Naive thymus-derived CD4-positive, alpha-beta T cell (primary cell): ENCODE results near the gene CEACAM19. TPM values are rescaled to one million over a fixed set of nuclear protein-coding genes. Genes with fewer than 3 reads are reported as not detected.

Experiments used
- ATAC-seq: fragments of 150-1000 bp; cut with Tn5 transposase; 2 replicates; pipeline ENCODE4 v1.10.0; 2021; ENCODE audit warnings: mild to moderate bottlenecking, moderate library complexity
- CTCF ChIA-PET: fragments of 350-600 bp; sonication (Branson Sonifier 250); formaldehyde crosslinking; loops from one replicate; lab custom pipeline; 2021; ENCODE audit warnings: antibody characterized with exemption; lab: Charles Lee
- POLR2A ChIA-PET: fragments of 350-600 bp; sonication (Branson Sonifier 250); formaldehyde crosslinking; loops from one replicate; lab custom pipeline; 2021; ENCODE audit warnings: antibody characterized with exemption, inconsistent platforms; lab: Charles Lee
- DNase-seq, 9 donors: peaks; one replicate each; pipeline versions ENCODE4 v3.0.0 to v3.0.0-alpha.2; 2020 to 2022; ENCODE audit warnings: mixed read lengths in 1 of 9
- H3K27ac ChIP-seq: one replicate; pipeline ENCODE4 v1.7.0; 2013; ENCODE audit warnings: mild to moderate bottlenecking, low read depth, low read length, moderate library complexity
- H3K27me3 ChIP-seq, 2 donors: one replicate each; pipeline ENCODE4 v1.7.0; 2013; ENCODE audit warnings: low read length in 2 of 2, mild to moderate bottlenecking in 2 of 2, moderate library complexity in 2 of 2; ENCODE audit not compliant: control insufficient read depth in 2 of 2, insufficient read depth in 2 of 2
- H3K36me3 ChIP-seq, 3 experiments: 1 replicate in 2 of 3; 2 replicates in 1 of 3; pipeline ENCODE4 v1.7.0; 2013; ENCODE audit warnings: low read length in 3 of 3, mild to moderate bottlenecking in 3 of 3, moderate library complexity in 1 of 3; ENCODE audit not compliant: insufficient read depth in 3 of 3, control insufficient read depth in 2 of 3
- H3K4me1 ChIP-seq, 2 donors: one replicate each; pipeline ENCODE4 v1.7.0; 2013; ENCODE audit warnings: low read length in 2 of 2, mild to moderate bottlenecking in 2 of 2, moderate library complexity in 1 of 2; ENCODE audit not compliant: control insufficient read depth in 2 of 2, insufficient read depth in 2 of 2
- H3K4me3 ChIP-seq: 2 replicates; pipeline ENCODE4 v1.7.0; 2013; ENCODE audit warnings: mild to moderate bottlenecking, low read length
- H3K9me3 ChIP-seq, 3 experiments: 1 replicate in 2 of 3; 2 replicates in 1 of 3; pipeline ENCODE4 v1.7.0; 2013; ENCODE audit warnings: low read length in 3 of 3; ENCODE audit not compliant: control insufficient read depth in 2 of 3
- H3K27ac Mint-ChIP-seq, 9 donors: one replicate each; pipeline ENCODE4 v1.8.0; 2020 to 2022; ENCODE audit warnings: mixed read lengths in 9 of 9, mild to moderate bottlenecking in 8 of 9, moderate library complexity in 5 of 9, inconsistent platforms in 2 of 9
- H3K27me3 Mint-ChIP-seq, 5 donors: one replicate each; pipeline ENCODE4 v1.8.0; 2021 to 2022; ENCODE audit warnings: mixed read lengths in 5 of 5, mild to moderate bottlenecking in 1 of 5
- H3K36me3 Mint-ChIP-seq, 5 donors: one replicate each; pipeline ENCODE4 v1.8.0; 2020 to 2022; ENCODE audit warnings: mixed read lengths in 5 of 5, mild to moderate bottlenecking in 3 of 5, inconsistent platforms in 1 of 5
- H3K4me1 Mint-ChIP-seq, 7 donors: one replicate each; pipeline ENCODE4 v1.8.0; 2020 to 2022; ENCODE audit warnings: mixed read lengths in 7 of 7, mild to moderate bottlenecking in 3 of 7, inconsistent platforms in 1 of 7
- H3K4me3 Mint-ChIP-seq, 10 donors: one replicate each; pipeline ENCODE4 v1.8.0; 2020 to 2022; ENCODE audit warnings: mild to moderate bottlenecking in 10 of 10, mixed read lengths in 10 of 10, moderate library complexity in 6 of 10, inconsistent platforms in 2 of 10
- H3K9me3 Mint-ChIP-seq, 11 donors: one replicate each; pipeline ENCODE4 v1.8.0; 2020 to 2022; ENCODE audit warnings: mixed read lengths in 11 of 11, mild to moderate bottlenecking in 4 of 11, inconsistent platforms in 1 of 11, moderate library complexity in 1 of 11
- intact Hi-C, 2 donors: fragments of 100-400 bp; cut with micrococcal nuclease; formaldehyde crosslinking; loops; one replicate each; pipeline ENCODE4 v1.15.1; 2023
- polyA plus RNA-seq, 2 donors: library from polyadenylated mRNA; unstranded; fragments of 300-500 nt; fragmentation: Illumina TruSeq; gene quantifications; one replicate each; pipeline ENCODE4 v1.2.3, GENCODE V29; 2021
- total RNA-seq, 6 experiments: library from RNA in 5 of 6; stranded (reverse) in 5 of 6; gene quantifications; 1 replicate in 5 of 6; 2 replicates in 1 of 6; pipeline ENCODE4 v1.2.3 and lab custom pipeline; 2021 to 2026

CEACAM19 gene
- total and polyA plus RNA-seq, 7 experiments from 2014 or later: 0.63 to 3.4 (median 2.1) TPM; not detected in 2

- Histone ChIP-seq H3K4me3 (no peak overlapping the region), H3K36me3 (no peaks in the 10 kb centered on the region), H3K9me3 (no peaks in the 10 kb centered on the region), H3K27me3 (no peaks in the 10 kb centered on the region), H3K27ac (no peak overlapping the region), H3K4me1 (peaks cover 0 to 10% of the 10 kb centered on the region in 2 donors)
- DNase-seq: no peak
- intact Hi-C loops: no loop called here
- Mint-ChIP-seq H3K27me3 (peaks cover 0 to 4% (median 0%) of the 10 kb centered on the region in 5 donors), H3K4me1 (peaks cover 8 to 58% (median 24%) of the 10 kb centered on the region in 7 donors), H3K36me3 (no peaks in the 10 kb centered on the region), H3K27ac (peak overlapping the region in 2 of 9 donors; percentile 12 to 17), H3K4me3 (no peak overlapping the region), H3K9me3 (no peaks in the 10 kb centered on the region)
- ATAC-seq: no peak
- CTCF ChIA-PET: interaction anchor here (0.6 to 13.1 kb wide), 5 partner anchors 12 to 72 kb away, joined by 3 to 295 read pairs (median 5); no protein-coding TSS in a partner anchor
- POLR2A ChIA-PET: no interaction called here
These were observed 55.2 kb downstream of the CEACAM19 start for GRCh38 chr19:44726465-44726864.

GRCh38 chr19:44728178-44728577, 56.9 kb downstream of the CEACAM19 start:
- POLR2A ChIA-PET: interaction anchor here (1.1 kb wide), 1 partner anchor 39 kb away, joined by 4 read pairs; no protein-coding TSS in a partner anchor
- ATAC-seq: no peak
- H3K36me3 ChIP-seq: no peaks in the 10 kb centered on the region

GRCh38 chr19:44729516-44730033, 58.3 kb downstream of the CEACAM19 start:
- H3K27ac ChIP-seq: no peak overlapping the region
- H3K27ac Mint-ChIP-seq: peak overlapping the region in 2 of 9 donors; percentile 15 to 46
- DNase-seq: no peak
- ChIA-PET CTCF (interaction anchor here (1.2 to 13.1 kb wide), 2 partner anchors 42 to 55 kb away, joined by 5 to 295 read pairs; no protein-coding TSS in a partner anchor), POLR2A (no interaction called here)
- no peaks in the 10 kb centered on the region for H3K4me1 ChIP-seq
- H3K36me3 ChIP-seq: no peaks in the 10 kb centered on the region
- no peak overlapping the region for H3K4me3 Mint-ChIP-seq
- peaks cover 0 to 5% (median 0%) of the 10 kb centered on the region in 5 donors for H3K27me3 Mint-ChIP-seq
- intact Hi-C loops: no loop called here
- no peak overlapping the region for H3K4me3 ChIP-seq
- no peaks in the 10 kb centered on the region for H3K27me3 ChIP-seq
- H3K36me3 Mint-ChIP-seq: no peaks in the 10 kb centered on the region
- H3K9me3 ChIP-seq: no peaks in the 10 kb centered on the region
- no peaks in the 10 kb centered on the region for H3K9me3 Mint-ChIP-seq
- H3K4me1 Mint-ChIP-seq: peaks cover under 1 to 29% (median 12%) of the 10 kb centered on the region in 7 donors
- ATAC-seq: no peak

More at GRCh38 chr19:44728178-44728577, 56.9 kb downstream of the CEACAM19 start:
- CTCF ChIA-PET: interaction anchor here (13.1 kb wide), 1 partner anchor 43 kb away, joined by 295 read pairs; no protein-coding TSS in a partner anchor
- intact Hi-C loops: no loop called here
- Histone ChIP-seq H3K4me1 (peaks cover 0 to 10% of the 10 kb centered on the region in 2 donors), H3K27ac (no peak overlapping the region), H3K27me3 (no peaks in the 10 kb centered on the region), H3K4me3 (no peak overlapping the region), H3K9me3 (no peaks in the 10 kb centered on the region)
- Mint-ChIP-seq H3K9me3 (no peaks in the 10 kb centered on the region), H3K4me3 (peak overlapping the region in 2 of 10 donors; percentile 8 to 51), H3K27ac (peak overlapping the region in 5 of 9 donors; percentile 16 to 82 (median 50)), H3K4me1 (peaks cover 8 to 42% (median 24%) of the 10 kb centered on the region in 7 donors), H3K36me3 (no peaks in the 10 kb centered on the region), H3K27me3 (peaks cover 0 to 4% (median 0%) of the 10 kb centered on the region in 5 donors)
- no peak for DNase-seq

GRCh38 chr19:44731081-44731480, 59.8 kb downstream of the CEACAM19 start:
- ChIA-PET CTCF (interaction anchor here (1.3 to 1.8 kb wide), 2 partner anchors 13 to 39 kb away, joined by 3 to 7 read pairs; no protein-coding TSS in a partner anchor), POLR2A (interaction anchor here (0.7 kb wide), 1 partner anchor 32 kb away, joined by 4 read pairs; no protein-coding TSS in a partner anchor)
- Histone ChIP-seq H3K4me1 (no peaks in the 10 kb centered on the region), H3K36me3 (no peaks in the 10 kb centered on the region), H3K27me3 (no peaks in the 10 kb centered on the region), H3K27ac (no peak overlapping the region), H3K9me3 (no peaks in the 10 kb centered on the region), H3K4me3 (no peak overlapping the region)
- peaks cover 0 to 22% (median 7%) of the 10 kb centered on the region in 7 donors for H3K4me1 Mint-ChIP-seq
- no peak overlapping the region for H3K27ac Mint-ChIP-seq
- H3K36me3 Mint-ChIP-seq: no peaks in the 10 kb centered on the region
- intact Hi-C loops: no loop called here
- no peaks in the 10 kb centered on the region for H3K9me3 Mint-ChIP-seq
- H3K4me3 Mint-ChIP-seq: no peak overlapping the region
- no peak for DNase-seq
- no peak for ATAC-seq
- peaks cover 0 to 10% (median 0%) of the 10 kb centered on the region in 5 donors for H3K27me3 Mint-ChIP-seq

- CTCF ChIA-PET: interaction anchor here (0.7 to 1.8 kb wide), 2 partner anchors 16 to 39 kb away, joined by 4 to 7 read pairs; no protein-coding TSS in a partner anchor
- peaks cover 0 to 18% (median 7%) of the 10 kb centered on the region in 7 donors for H3K4me1 Mint-ChIP-seq
- Histone ChIP-seq H3K27ac (no peak overlapping the region), H3K4me3 (no peak overlapping the region), H3K27me3 (no peaks in the 10 kb centered on the region), H3K36me3 (no peaks in the 10 kb centered on the region), H3K4me1 (no peaks in the 10 kb centered on the region), H3K9me3 (no peaks in the 10 kb centered on the region)
- DNase-seq (no peak), ATAC-seq (no peak)
- H3K9me3 Mint-ChIP-seq: no peaks in the 10 kb centered on the region
- intact Hi-C loops: no loop called here
- peaks cover 0 to 10% (median 0%) of the 10 kb centered on the region in 5 donors for H3K27me3 Mint-ChIP-seq
- POLR2A ChIA-PET: interaction anchor here (0.6 to 0.7 kb wide), 2 partner anchors 31 to 42 kb away, joined by 3 to 4 read pairs; no protein-coding TSS in a partner anchor
- H3K36me3 Mint-ChIP-seq: no peaks in the 10 kb centered on the region
- peak overlapping the region in 2 of 9 donors; percentile 45 to 46 for H3K27ac Mint-ChIP-seq
- no peak overlapping the region for H3K4me3 Mint-ChIP-seq
These were observed 60.3 kb downstream of the CEACAM19 start for GRCh38 chr19:44731622-44732021.

GRCh38 chr19:44732235-44733014, 61.1 kb downstream of the CEACAM19 start:
- no peak for ATAC-seq
- H3K9me3 Mint-ChIP-seq: no peaks in the 10 kb centered on the region
- H3K27ac Mint-ChIP-seq: peak overlapping the region in 2 of 9 donors; percentile 0 to 2
- CTCF ChIA-PET: interaction anchor here (0.7 to 1.8 kb wide), 4 partner anchors 11 to 39 kb away, joined by 3 to 7 read pairs (median 4); no protein-coding TSS in a partner anchor
- peaks cover 4 to 21% (median 7%) of the 10 kb centered on the region in 7 donors for H3K4me1 Mint-ChIP-seq
- H3K27ac ChIP-seq: no peak overlapping the region
- no peak overlapping the region for H3K4me3 Mint-ChIP-seq
- no peak for DNase-seq
- H3K4me3 ChIP-seq: no peak overlapping the region
- H3K36me3 ChIP-seq: no peaks in the 10 kb centered on the region
- H3K27me3 ChIP-seq: no peaks in the 10 kb centered on the region
- POLR2A ChIA-PET: no interaction called here
- H3K36me3 Mint-ChIP-seq: no peaks in the 10 kb centered on the region
- intact Hi-C loops: no loop called here
- no peaks in the 10 kb centered on the region for H3K9me3 ChIP-seq
- H3K27me3 Mint-ChIP-seq: peaks cover 0 to 14% (median 0%) of the 10 kb centered on the region in 5 donors
- no peaks in the 10 kb centered on the region for H3K4me1 ChIP-seq
